ENCODE data around the gene PFKP.

The PFKP gene

GRCh38 chr10:3056280-3057037, 10.9 kb upstream of the PFKP start:
- H3K4me3 ChIP-seq (ENCODE audit: insufficient read depth, low read length, poor library complexity, severe bottlenecking), result no peak overlapping the region
- no peaks in the 10 kb centered on the region for H3K9me3 ChIP-seq (ENCODE audit: insufficient read depth, low read length)
- H3K27me3 ChIP-seq (ENCODE audit: low read length), result no peaks in the 10 kb centered on the region
- no peak overlapping the region for H3K9ac ChIP-seq (ENCODE audit: low read length)
- H3F3A ChIP-seq (ENCODE audit: insufficient read depth), result no peaks in the 10 kb centered on the region
- H3K9me2 ChIP-seq (replicated peaks; ENCODE audit: insufficient read depth, low read length), result no peaks in the 10 kb centered on the region
- H4K20me1 ChIP-seq (ENCODE audit: low read depth, low read length), result no peaks in the 10 kb centered on the region
- TF ChIP-seq CTCF (IDR thresholded peaks at IDR 0.05; ENCODE audit: insufficient read depth, low read length, poor library complexity, severe bottlenecking) (no peak), EZH2phosphoT487 (conservative IDR thresholded peaks at IDR 0.05; ENCODE audit: low read length) (no peak)
- H3K79me2 ChIP-seq (ENCODE audit: insufficient read depth, low read length), result no peaks in the 10 kb centered on the region
- H2AFZ ChIP-seq (ENCODE audit: low read depth, low read length, severe bottlenecking), result no peak overlapping the region
- no peaks in the 10 kb centered on the region for H3K36me3 ChIP-seq (ENCODE audit: low read length)
- no peak overlapping the region for H3K4me2 ChIP-seq (ENCODE audit: low read depth, low read length, poor library complexity, severe bottlenecking)
- no peak overlapping the region for H3K27ac ChIP-seq (ENCODE audit: low read depth, low read length)

GRCh38 chr10:3057946-3058345, 9.4 kb upstream of the PFKP start:
- H3K27ac ChIP-seq (ENCODE audit: low read depth, low read length), result no peak overlapping the region
- H2AFZ ChIP-seq (ENCODE audit: low read depth, low read length, severe bottlenecking), result no peak overlapping the region
- H3F3A ChIP-seq (ENCODE audit: insufficient read depth), result no peaks in the 10 kb centered on the region
- no peaks in the 10 kb centered on the region for H3K9me3 ChIP-seq (ENCODE audit: insufficient read depth, low read length)
- H3K9me2 ChIP-seq (replicated peaks; ENCODE audit: insufficient read depth, low read length), result no peaks in the 10 kb centered on the region
- no peaks in the 10 kb centered on the region for H3K27me3 ChIP-seq (ENCODE audit: low read length)
- H3K79me2 ChIP-seq (ENCODE audit: insufficient read depth, low read length), result no peaks in the 10 kb centered on the region
- no peak for TF ChIP-seq CTCF (IDR thresholded peaks at IDR 0.05; ENCODE audit: insufficient read depth, low read length, poor library complexity, severe bottlenecking)
- no peak for TF ChIP-seq EZH2phosphoT487 (conservative IDR thresholded peaks at IDR 0.05; ENCODE audit: low read length)
- H3K9ac ChIP-seq (ENCODE audit: low read length), result no peak overlapping the region
- no peak overlapping the region for H3K4me2 ChIP-seq (ENCODE audit: low read depth, low read length, poor library complexity, severe bottlenecking)
- H4K20me1 ChIP-seq (ENCODE audit: low read depth, low read length), result no peaks in the 10 kb centered on the region
- H3K4me3 ChIP-seq (ENCODE audit: insufficient read depth, low read length, poor library complexity, severe bottlenecking), result no peak overlapping the region
- no peaks in the 10 kb centered on the region for H3K36me3 ChIP-seq (ENCODE audit: low read length)

GRCh38 chr10:3059974-3060373, 7.4 kb upstream of the PFKP start:
- Histone ChIP-seq H3K36me3 (ENCODE audit: low read length) (no peaks in the 10 kb centered on the region), H3K4me2 (ENCODE audit: low read depth, low read length, poor library complexity, severe bottlenecking) (no peak overlapping the region), H3K27ac (ENCODE audit: low read depth, low read length) (no peak overlapping the region), H3F3A (ENCODE audit: insufficient read depth) (no peaks in the 10 kb centered on the region), H3K27me3 (ENCODE audit: low read length) (no peaks in the 10 kb centered on the region), H2AFZ (ENCODE audit: low read depth, low read length, severe bottlenecking) (no peak overlapping the region), H3K4me3 (ENCODE audit: insufficient read depth, low read length, poor library complexity, severe bottlenecking) (no peak overlapping the region), H4K20me1 (ENCODE audit: low read depth, low read length) (no peaks in the 10 kb centered on the region), H3K9me2 (replicated peaks; ENCODE audit: insufficient read depth, low read length) (no peaks in the 10 kb centered on the region), H3K9ac (ENCODE audit: low read length) (no peak overlapping the region), H3K79me2 (ENCODE audit: insufficient read depth, low read length) (no peaks in the 10 kb centered on the region), H3K9me3 (ENCODE audit: insufficient read depth, low read length) (no peaks in the 10 kb centered on the region)
- TF ChIP-seq CTCF (IDR thresholded peaks at IDR 0.05; ENCODE audit: insufficient read depth, low read length, poor library complexity, severe bottlenecking) (no peak), EZH2phosphoT487 (conservative IDR thresholded peaks at IDR 0.05; ENCODE audit: low read length) (no peak)

Measured in SU-DHL-6 (cell line).